Neural cell (in vitro differentiated cells): ENCODE measurements around the gene TMEM232. TPM values are rescaled to one million over a fixed set of nuclear protein-coding genes. Genes with fewer than 3 reads are reported as not detected.

Experiments used
- H2AFZ ChIP-seq: fragments of 200-600, 300-800 bp; sonication (generic), shearing (Covaris generic); 2 replicates; pipeline ENCODE4 v1.6.0; 2014; ENCODE audit warnings: low read depth, mild to moderate bottlenecking, antibody characterized with exemption, low read length, moderate library complexity
- H3F3A ChIP-seq: fragments of 200-600 bp; shearing (Covaris generic); 2 replicates; pipeline ENCODE4 v1.6.1; 2016; ENCODE audit warnings: mild to moderate bottlenecking, moderate library complexity, mixed read lengths, antibody characterized with exemption, low read length; ENCODE audit not compliant: insufficient read depth, poor library complexity, severe bottlenecking
- H3K27ac ChIP-seq: fragments of 200-600, 300-800 bp; sonication (generic), shearing (Covaris generic); 2 replicates; pipeline ENCODE4 v1.5.1; 2014; ENCODE audit warnings: mild to moderate bottlenecking, low read length, moderate library complexity
- H3K27me3 ChIP-seq: fragments of 300-800, 200-600 bp; sonication (generic), shearing (Covaris generic); 2 replicates; pipeline ENCODE4 v1.6.0; 2014; ENCODE audit warnings: mild to moderate bottlenecking, low read depth, low read length, moderate library complexity; ENCODE audit not compliant: insufficient read depth
- H3K36me3 ChIP-seq: fragments of 300-800, 200-600 bp; sonication (generic), shearing (Covaris generic); 2 replicates; pipeline ENCODE4 v1.5.1; 2014; ENCODE audit warnings: mild to moderate bottlenecking, antibody characterized with exemption, low read length, moderate library complexity; ENCODE audit not compliant: insufficient read depth
- H3K4me2 ChIP-seq: fragments of 300-800, 200-600 bp; sonication (generic), shearing (Covaris generic); 2 replicates; pipeline ENCODE4 v1.6.0; 2014; ENCODE audit warnings: mild to moderate bottlenecking, low read length
- H3K4me3 ChIP-seq: fragments of 300-800, 200-600 bp; sonication (generic), shearing (Covaris generic); 2 replicates; pipeline ENCODE4 v1.5.1; 2014; ENCODE audit warnings: mild to moderate bottlenecking, low read length, moderate library complexity
- H3K79me2 ChIP-seq: fragments of 200-600 bp; shearing (Covaris generic); replicated peaks from 2 replicates; pipeline ENCODE4 v1.6.0; 2014; ENCODE audit warnings: mild to moderate bottlenecking, low read length, moderate library complexity; ENCODE audit not compliant: insufficient read depth
- H3K9ac ChIP-seq: fragments of 300-800, 200-600 bp; sonication (generic), shearing (Covaris generic); 2 replicates; pipeline ENCODE4 v1.6.1; 2016; ENCODE audit warnings: mild to moderate bottlenecking, low read length, mixed read lengths
- H3K9me2 ChIP-seq: fragments of 200-600 bp; shearing (Covaris generic); 2 replicates; pipeline ENCODE4 v1.6.1; 2016; ENCODE audit warnings: mild to moderate bottlenecking, low read length, mixed read lengths; ENCODE audit not compliant: insufficient read depth
- H3K9me3 ChIP-seq: fragments of 200-600, 300-800 bp; sonication (generic), shearing (Covaris generic); 2 replicates; pipeline ENCODE4 v1.6.1; 2016; ENCODE audit warnings: mild to moderate bottlenecking, mixed run types, low read length, moderate library complexity, mixed read lengths
- H4K20me1 ChIP-seq: fragments of 200-600 bp; shearing (Covaris generic); 2 replicates; pipeline ENCODE4 v1.6.1; 2016; ENCODE audit warnings: mild to moderate bottlenecking, mixed run types; ENCODE audit not compliant: insufficient read depth
- CTCF ChIP-seq: fragments of 450-650 bp; IDR thresholded peaks from 2 replicates; pipeline ENCODE4 v1.5.1; 2014; ENCODE audit warnings: antibody characterized with exemption, mild to moderate bottlenecking, moderate library complexity; ENCODE audit not compliant: poor library complexity, severe bottlenecking
- EP300 ChIP-seq: fragments of 450-650 bp; conservative IDR thresholded peaks from 2 replicates; pipeline ENCODE4 v1.6.1; 2014; ENCODE audit warnings: antibody characterized with exemption, mild to moderate bottlenecking, moderate library complexity; ENCODE audit not compliant: poor library complexity, severe bottlenecking
- EZH2 ChIP-seq: fragments of 200-600, 300-800 bp; shearing (Covaris generic), sonication (generic); IDR thresholded peaks from 2 replicates; pipeline ENCODE4 v1.6.1; 2014; ENCODE audit warnings: antibody characterized with exemption, low read length, borderline replicate concordance, mild to moderate bottlenecking; ENCODE audit not compliant: insufficient read depth, poor library complexity, severe bottlenecking
- MXI1 ChIP-seq: fragments of 450-650 bp; conservative IDR thresholded peaks from 2 replicates; pipeline ENCODE4 v1.6.1; 2014; ENCODE audit warnings: antibody characterized with exemption, mild to moderate bottlenecking; ENCODE audit not compliant: poor library complexity, severe bottlenecking
- POLR2AphosphoS5 ChIP-seq: IDR thresholded peaks from 2 replicates; pipeline ENCODE4 v1.6.1; 2012
- RAD21 ChIP-seq: fragments of 450-650 bp; conservative IDR thresholded peaks from 2 replicates; pipeline ENCODE4 v1.6.1; 2014; ENCODE audit warnings: antibody characterized with exemption, mild to moderate bottlenecking, moderate library complexity
- REST ChIP-seq: IDR thresholded peaks from 2 replicates; pipeline ENCODE4 v1.6.1; 2012; ENCODE audit warnings: borderline replicate concordance
- SMC3 ChIP-seq: fragments of 450-650 bp; conservative IDR thresholded peaks from 2 replicates; pipeline ENCODE4 v1.6.1; 2014; ENCODE audit warnings: antibody characterized with exemption, mild to moderate bottlenecking, moderate library complexity; ENCODE audit not compliant: poor library complexity
- TAF1 ChIP-seq: IDR thresholded peaks from 2 replicates; pipeline ENCODE4 v1.6.1; 2012; ENCODE audit warnings: low read depth
- polyA plus RNA-seq: library from polyadenylated mRNA; depleted of rRNA; stranded (reverse); fragments of >200 nt; gene quantifications from 2 replicates; pipeline ENCODE4 v1.2.3, GENCODE V29; 2014

The TMEM232 gene
- polyA plus RNA-seq, 1 donor from 2014 or later, result 7.4 TPM

GRCh38 chr5:110623874-110624273, 102.6 kb downstream of the TMEM232 start:
- Histone ChIP-seq H3K9ac (no peak overlapping the region), H2AFZ (no peak overlapping the region), H3K9me2 (no peaks in the 10 kb centered on the region), H3K9me3 (no peaks in the 10 kb centered on the region), H3K27ac (no peak overlapping the region), H4K20me1 (no peaks in the 10 kb centered on the region), H3K27me3 (no peaks in the 10 kb centered on the region), H3K4me3 (no peak overlapping the region), H3K4me2 (no peak overlapping the region), H3K79me2 (no peaks in the 10 kb centered on the region), H3K36me3 (no peaks in the 10 kb centered on the region), H3F3A (no peaks in the 10 kb centered on the region)
- no peak for TF ChIP-seq REST
- no peak for TF ChIP-seq RAD21
- TF ChIP-seq SMC3, result no peak
- TF ChIP-seq EP300, result no peak
- no peak for TF ChIP-seq MXI1
- TF ChIP-seq TAF1, result no peak
- TF ChIP-seq EZH2, result no peak
- TF ChIP-seq CTCF, result no peak
- no peak for TF ChIP-seq POLR2AphosphoS5

GRCh38 chr5:110618941-110619340, 107.5 kb downstream of the TMEM232 start:
- no peak overlapping the region for H3K27ac ChIP-seq
- no peak overlapping the region for H2AFZ ChIP-seq
- H3K27me3 ChIP-seq, result peaks cover 3% of the 10 kb centered on the region
- TF ChIP-seq TAF1 (no peak), RAD21 (no peak), REST (no peak), SMC3 (no peak), MXI1 (no peak), EZH2 (no peak), CTCF (no peak), POLR2AphosphoS5 (no peak), EP300 (no peak)
- no peak overlapping the region for H3K9ac ChIP-seq
- H3K79me2 ChIP-seq, result no peaks in the 10 kb centered on the region
- no peaks in the 10 kb centered on the region for H3F3A ChIP-seq
- H3K4me2 ChIP-seq, result no peak overlapping the region
- no peaks in the 10 kb centered on the region for H3K9me3 ChIP-seq
- H3K4me3 ChIP-seq, result no peak overlapping the region
- H3K36me3 ChIP-seq, result peaks cover 4% of the 10 kb centered on the region
- H3K9me2 ChIP-seq, result no peaks in the 10 kb centered on the region
- no peaks in the 10 kb centered on the region for H4K20me1 ChIP-seq
